IPS-18a (cell line): ENCODE data around the gene CLEC2L.
"Not testable (repeated sequence)": the region's sequence is repeated elsewhere in the genome, so short reads cannot be mapped to it uniquely, and the experiment has no call there.

Experiments
- H3K27ac ChIP-seq: one replicate; pipeline ENCODE4 v1.5.1; 2013; ENCODE audit warnings: low read length
- H3K27me3 ChIP-seq: one replicate; pipeline ENCODE4 v1.6.1; 2013; ENCODE audit warnings: mild to moderate bottlenecking, low read length; ENCODE audit not compliant: control insufficient read depth, insufficient read depth
- H3K36me3 ChIP-seq: one replicate; pipeline ENCODE4 v1.6.1; 2013; ENCODE audit warnings: low read depth, low read length; ENCODE audit not compliant: control insufficient read depth
- H3K4me1 ChIP-seq: one replicate; pipeline ENCODE4 v1.6.1; 2013; ENCODE audit warnings: low read depth, low read length; ENCODE audit not compliant: control insufficient read depth
- H3K4me3 ChIP-seq: one replicate; pipeline ENCODE4 v1.5.1; 2013; ENCODE audit warnings: low read length
- H3K9ac ChIP-seq: one replicate; pipeline ENCODE4 v1.6.1; 2013; ENCODE audit warnings: mild to moderate bottlenecking, low read length, moderate library complexity
- H3K9me3 ChIP-seq: one replicate; pipeline ENCODE4 v1.6.1; 2013; ENCODE audit warnings: low read depth, low read length; ENCODE audit not compliant: control insufficient read depth

CLEC2L gene

DNA sequence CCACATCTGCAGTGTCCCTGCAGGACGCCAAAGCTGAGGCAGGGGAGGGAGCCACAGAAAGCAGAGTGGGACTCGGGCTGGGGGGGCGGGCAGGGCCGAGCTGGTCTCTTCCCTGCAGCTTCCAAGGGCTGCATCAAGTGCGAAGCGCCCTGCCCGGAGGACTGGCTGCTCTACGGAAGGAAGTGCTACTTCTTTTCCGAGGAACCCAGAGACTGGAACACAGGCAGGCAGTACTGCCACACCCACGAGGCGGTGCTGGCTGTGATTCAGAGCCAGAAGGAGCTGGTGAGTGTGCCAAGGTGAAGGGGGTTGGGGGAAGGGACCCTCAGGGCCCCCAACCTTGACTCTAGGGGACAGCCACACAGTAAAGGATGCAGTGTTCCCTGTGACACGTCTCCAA lies 16.7 kb downstream of the CLEC2L start:
- Histone ChIP-seq H3K4me3 (no peak overlapping the region), H3K36me3 (no peaks in the 10 kb centered on the region), H3K9me3 (no peaks in the 10 kb centered on the region), H3K9ac (no peak overlapping the region), H3K4me1 (peaks cover 10% of the 10 kb centered on the region), H3K27ac (no peak overlapping the region), H3K27me3 (no peaks in the 10 kb centered on the region)

DNA sequence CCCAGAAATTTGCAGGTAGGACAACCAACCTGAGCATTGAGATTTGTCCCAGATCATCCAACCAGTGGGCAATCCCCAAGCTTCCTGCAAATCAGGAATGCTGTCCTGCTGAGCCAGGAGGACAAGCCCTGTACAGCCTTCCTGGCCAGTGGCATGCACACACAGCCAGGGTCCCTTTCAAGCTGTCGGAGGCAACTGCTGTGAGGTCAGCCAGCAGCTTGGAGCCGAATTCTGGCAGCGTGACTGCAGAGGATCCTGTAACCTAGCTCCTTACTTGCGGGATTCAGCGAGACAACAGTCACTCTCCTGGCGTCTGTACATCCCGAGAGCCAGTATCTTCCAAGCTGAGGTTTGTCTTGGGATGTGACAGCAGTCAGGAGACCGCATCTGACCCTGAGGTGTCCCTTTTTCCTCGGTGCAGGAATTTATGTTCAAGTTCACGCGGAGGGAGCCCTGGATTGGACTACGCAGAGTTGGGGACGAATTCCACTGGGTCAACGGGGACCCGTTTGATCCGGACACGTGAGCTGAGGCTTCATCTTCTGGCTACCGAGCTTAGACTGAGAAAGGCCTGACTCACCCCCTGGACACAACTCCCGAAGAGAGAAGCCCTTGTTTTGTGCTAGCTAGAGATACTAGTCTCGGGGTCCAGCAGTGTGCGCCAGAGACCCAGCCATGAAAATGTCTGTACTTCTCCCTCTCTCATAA lies 18.3 kb downstream of the CLEC2L start:
- H3K9ac ChIP-seq: no peak overlapping the region
- peaks cover 10% of the 10 kb centered on the region for H3K4me1 ChIP-seq
- H3K27ac ChIP-seq: no peak overlapping the region
- no peaks in the 10 kb centered on the region for H3K9me3 ChIP-seq
- no peak overlapping the region for H3K4me3 ChIP-seq
- H3K27me3 ChIP-seq: no peaks in the 10 kb centered on the region
- H3K36me3 ChIP-seq: no peaks in the 10 kb centered on the region

DNA sequence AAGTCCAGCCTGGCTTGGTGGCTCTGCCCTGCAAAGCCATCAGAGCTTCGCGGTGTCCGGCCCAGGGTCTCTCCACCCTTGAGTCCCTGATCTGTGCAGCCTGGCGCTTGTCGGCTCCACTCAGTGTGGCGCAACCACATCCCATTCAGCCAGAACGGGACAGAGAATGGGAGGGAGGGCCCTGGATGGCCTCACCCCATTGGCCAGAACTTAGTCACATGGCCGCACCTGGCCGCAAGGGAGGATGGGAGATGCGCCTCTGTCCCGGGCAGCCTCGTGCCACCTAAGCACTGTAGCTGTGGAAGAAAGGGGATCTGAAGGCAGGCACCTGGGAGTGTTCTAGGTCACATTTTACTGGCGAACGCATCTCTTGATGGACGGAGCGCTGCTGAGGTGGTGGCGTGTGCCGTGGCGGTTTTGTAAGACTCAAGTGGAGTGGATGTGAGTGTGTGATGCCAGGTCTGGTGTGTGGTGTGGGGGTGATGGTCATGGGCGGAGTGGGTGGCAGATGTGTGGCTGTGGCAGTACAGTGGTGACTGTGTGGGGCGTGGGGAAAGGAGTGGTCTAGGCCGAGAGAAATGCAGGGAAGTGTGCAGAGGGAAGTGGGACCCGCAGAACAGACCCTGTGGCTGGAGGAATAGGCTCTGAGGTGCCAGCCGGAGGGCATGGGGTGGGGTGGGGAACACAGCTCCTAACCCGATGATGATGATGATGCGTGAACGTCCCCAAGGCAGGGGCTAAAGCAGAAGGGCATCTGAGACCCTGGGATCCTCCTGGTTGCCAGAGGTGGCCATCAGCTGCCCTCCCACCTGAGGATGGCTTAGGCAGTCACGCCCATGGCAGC lies 19.0 kb downstream of the CLEC2L start:
- no peak overlapping the region for H3K9ac ChIP-seq
- H3K27me3 ChIP-seq: no peaks in the 10 kb centered on the region
- H3K4me3 ChIP-seq: no peak overlapping the region
- H3K4me1 ChIP-seq: peaks cover 10% of the 10 kb centered on the region
- H3K9me3 ChIP-seq: no peaks in the 10 kb centered on the region
- H3K27ac ChIP-seq: no peak overlapping the region
- H3K36me3 ChIP-seq: no peaks in the 10 kb centered on the region

DNA sequence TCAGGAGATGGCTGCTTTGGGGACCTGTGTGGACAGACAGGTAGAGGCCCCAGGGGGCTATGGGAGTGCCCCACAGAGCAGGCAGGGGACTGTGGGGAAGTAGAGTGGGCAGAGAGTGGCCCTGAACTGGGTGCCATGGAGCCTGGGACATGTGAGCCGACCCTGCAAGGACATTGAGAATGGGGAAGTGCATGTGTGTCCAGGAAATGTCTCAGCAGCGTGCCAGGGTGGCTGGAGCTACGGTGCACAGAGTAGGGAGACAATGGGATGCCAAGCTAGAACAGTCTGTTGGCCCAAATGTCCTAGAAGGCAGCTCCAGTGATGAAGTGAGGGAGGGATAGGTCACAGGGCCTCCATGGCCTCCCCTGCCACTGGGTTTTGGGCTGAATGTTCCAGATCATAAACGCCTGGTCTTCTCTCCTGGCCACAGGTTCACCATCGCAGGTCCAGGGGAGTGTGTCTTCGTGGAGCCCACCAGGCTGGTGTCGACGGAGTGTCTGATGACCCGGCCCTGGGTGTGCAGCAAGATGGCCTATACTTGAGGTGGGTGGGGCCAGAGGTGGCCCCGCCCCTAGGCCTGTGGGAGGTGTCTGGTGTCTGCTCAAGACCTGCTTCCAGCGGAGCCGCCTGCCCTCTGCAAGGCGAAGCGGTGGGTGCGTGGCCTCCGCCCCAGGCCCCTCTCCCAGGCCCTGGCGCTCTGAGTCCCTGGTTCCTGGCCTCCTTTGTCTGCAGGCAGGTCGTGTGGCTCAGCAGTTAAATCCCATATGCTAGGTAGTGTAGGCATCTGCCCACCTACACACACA lies 20.5 kb downstream of the CLEC2L start:
- no peaks in the 10 kb centered on the region for H3K27me3 ChIP-seq
- H3K27ac ChIP-seq: no peak overlapping the region
- peaks cover 10% of the 10 kb centered on the region for H3K4me1 ChIP-seq
- H3K9me3 ChIP-seq: no peaks in the 10 kb centered on the region
- H3K36me3 ChIP-seq: no peaks in the 10 kb centered on the region
- no peak overlapping the region for H3K4me3 ChIP-seq
- H3K9ac ChIP-seq: no peak overlapping the region

DNA sequence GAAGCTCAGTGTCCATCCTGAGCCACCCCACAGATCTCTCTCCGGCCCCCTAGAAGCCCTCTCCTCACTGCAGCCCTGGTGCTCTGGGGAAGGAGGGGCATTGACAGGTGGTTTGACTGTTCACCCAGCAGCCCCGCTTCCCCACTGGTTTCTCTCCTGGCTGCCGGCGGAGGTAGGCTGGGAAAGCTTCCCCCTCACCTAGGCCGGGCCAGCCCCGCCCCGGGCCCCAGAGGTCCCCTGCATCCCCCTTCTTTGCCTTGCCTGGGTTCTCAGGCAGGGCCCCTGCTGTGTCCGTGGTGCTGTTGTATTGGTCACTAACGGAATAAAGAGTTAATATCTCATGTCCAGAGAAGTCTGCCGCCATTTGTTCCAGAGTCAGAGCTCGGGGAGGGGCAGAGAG lies 21.2 kb downstream of the CLEC2L start:
- Histone ChIP-seq H3K27me3 (no peaks in the 10 kb centered on the region), H3K36me3 (no peaks in the 10 kb centered on the region), H3K4me1 (peaks cover 10% of the 10 kb centered on the region), H3K9me3 (no peaks in the 10 kb centered on the region), H3K9ac (no peak overlapping the region), H3K4me3 (no peak overlapping the region), H3K27ac (no peak overlapping the region)

DNA sequence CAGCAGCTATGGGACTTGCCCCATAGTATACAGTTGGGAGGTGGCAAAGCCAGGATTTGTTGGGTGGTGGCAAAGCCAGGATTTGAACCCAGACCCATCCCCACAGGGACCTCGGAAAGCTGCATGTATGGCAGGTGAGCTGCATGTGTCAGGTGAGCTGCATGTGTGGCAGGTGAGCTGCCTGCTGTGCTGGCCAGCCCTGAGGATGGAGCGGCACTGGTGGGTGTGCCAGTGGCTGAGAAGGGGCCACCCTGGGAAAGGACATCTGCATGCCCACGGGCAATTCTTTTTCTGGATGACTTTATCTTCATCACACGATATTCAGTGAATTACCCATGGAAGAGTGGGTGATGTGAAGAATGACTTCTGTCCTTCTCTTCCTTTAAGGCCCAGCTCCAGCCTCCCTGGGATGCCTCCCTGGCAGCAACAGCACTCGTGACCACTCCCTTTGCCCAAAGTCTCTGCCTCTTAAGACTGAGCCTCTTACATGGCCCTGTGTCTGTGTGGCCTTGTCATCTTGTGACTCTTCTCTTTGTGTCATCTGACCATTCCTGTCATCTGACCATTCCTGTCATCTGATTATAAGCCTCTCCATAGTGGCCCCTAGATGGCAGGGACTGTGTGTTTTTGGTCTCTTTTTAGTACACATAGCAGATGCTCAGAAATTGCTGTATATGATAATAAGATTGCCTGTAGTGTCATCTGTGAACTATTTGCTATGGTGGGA lies 25.0 kb downstream of the CLEC2L start:
- H3K27me3 ChIP-seq: no peaks in the 10 kb centered on the region
- no peak overlapping the region for H3K9ac ChIP-seq
- no peak overlapping the region for H3K4me3 ChIP-seq

DNA sequence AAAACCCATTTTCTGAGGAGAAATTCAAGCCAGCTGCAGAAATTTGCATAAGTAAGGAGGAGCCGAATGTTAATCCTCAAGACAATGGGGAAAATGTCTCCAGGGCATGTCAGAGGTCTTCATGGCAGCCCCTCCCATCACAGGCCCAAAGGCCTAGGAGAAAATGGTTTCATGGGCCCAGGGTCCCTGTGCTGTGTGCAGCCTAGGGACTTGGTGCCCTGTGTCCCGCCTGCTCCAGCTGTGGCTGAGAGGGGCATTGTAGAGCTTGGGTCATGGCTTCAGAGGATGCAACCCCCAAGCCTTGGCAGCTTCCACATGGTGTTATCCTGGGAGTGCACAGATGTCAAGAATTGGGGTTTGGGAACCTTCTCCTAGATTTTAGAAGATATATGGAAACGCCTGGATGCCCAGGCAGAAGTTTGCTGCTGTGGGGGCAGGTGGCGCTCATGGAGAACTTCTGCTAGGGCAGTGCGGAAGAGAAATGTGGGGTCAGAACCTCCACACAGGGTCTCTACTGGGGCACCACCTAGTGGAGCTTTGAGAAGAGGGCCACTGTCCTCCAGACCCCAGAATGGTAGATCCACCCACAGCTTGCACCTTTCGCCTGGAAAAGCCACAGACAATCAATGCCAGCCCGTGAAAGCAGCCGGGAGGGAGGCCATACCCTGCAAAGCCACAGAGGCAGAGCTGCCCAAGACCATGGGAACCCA lies 30.7 kb downstream of the CLEC2L start:
- not testable (repeated sequence) for H3K9ac ChIP-seq, H3K27me3 ChIP-seq, H3K36me3 ChIP-seq, H3K4me1 ChIP-seq, H3K4me3 ChIP-seq, H3K27ac ChIP-seq, H3K9me3 ChIP-seq

More for the DNA sequence above, 25.0 kb downstream of the CLEC2L start:
- H3K27ac ChIP-seq: no peak overlapping the region
- H3K9me3 ChIP-seq: no peaks in the 10 kb centered on the region
- H3K4me1 ChIP-seq: no peaks in the 10 kb centered on the region
- no peaks in the 10 kb centered on the region for H3K36me3 ChIP-seq

DNA sequence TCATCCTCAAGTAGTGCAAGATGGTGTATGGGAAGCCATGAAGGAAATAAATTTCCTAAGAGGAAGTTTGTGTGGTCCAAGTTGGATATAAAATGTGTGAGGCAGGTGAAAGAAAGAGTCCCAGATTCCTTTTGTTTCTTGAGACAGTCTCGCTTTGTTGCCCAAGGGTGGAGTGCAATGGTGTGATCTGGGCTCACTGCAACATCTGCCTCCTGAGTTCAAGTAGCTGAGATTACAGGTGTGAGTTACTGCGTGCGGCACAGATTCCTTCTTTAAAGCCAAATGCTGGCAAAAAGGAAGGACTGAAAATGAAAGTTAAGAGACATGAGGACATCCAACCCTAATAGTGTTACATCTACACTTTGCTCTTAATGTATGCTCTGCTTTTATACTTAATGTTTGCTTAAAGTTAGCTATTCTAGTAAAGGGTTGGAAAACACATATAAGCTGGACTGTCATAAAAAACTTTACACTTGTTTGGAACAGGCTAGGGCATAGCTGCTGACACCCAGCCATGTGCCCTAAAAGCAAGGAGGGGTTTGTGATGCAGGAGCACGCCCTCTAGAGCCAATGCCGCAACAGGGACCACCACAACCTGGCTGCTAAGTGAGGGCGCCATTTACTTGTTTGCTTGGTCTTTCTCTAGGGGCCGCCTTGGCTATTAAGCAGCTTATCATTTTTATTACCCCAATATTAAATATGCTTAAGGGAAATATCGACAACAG lies 34.5 kb downstream of the CLEC2L start:
- H3K9ac ChIP-seq: no peak overlapping the region
- H3K27ac ChIP-seq: no peak overlapping the region
- H3K27me3 ChIP-seq: no peaks in the 10 kb centered on the region
- H3K36me3 ChIP-seq: no peaks in the 10 kb centered on the region
- H3K4me1 ChIP-seq: peaks cover 6% of the 10 kb centered on the region
- H3K4me3 ChIP-seq: no peak overlapping the region
- no peaks in the 10 kb centered on the region for H3K9me3 ChIP-seq

DNA sequence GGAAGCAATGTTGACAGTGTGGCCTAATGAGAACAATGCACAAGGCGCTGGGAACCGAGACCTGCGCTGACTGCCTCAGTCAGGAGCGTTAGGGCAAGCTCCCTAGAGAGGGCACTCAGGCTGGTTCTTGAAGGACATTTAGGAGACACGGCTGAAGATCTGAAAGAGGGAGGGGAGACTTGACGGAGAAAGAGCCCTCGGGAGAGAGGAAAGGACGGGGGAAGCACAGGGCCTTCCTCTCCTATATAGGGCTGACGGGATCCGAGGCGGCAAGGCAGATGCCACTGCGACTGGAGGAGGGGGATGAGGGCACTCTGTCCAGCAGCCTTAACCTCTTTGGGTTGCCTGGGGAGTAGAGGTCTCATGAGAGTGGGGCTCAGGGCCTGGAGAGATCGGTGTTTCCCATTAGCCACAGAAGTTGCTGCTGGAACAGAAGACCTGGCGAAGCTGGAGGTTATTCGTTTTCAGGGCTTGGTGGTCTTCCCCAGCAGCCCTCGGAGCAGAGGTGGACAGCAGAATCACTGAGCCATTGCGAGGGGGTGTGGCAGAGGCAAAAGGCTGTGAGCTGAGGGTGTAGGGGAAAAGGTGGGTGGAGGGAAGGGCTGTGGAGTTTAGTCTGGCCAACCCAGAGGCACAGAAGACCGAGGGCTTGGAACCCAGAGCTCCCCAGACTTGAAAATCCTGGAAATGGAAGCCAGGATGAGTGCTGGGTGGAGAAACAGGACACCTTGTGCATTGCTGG lies 36.0 kb downstream of the CLEC2L start:
- H3K9ac ChIP-seq: no peak overlapping the region
- no peaks in the 10 kb centered on the region for H3K4me1 ChIP-seq
- H3K4me3 ChIP-seq: no peak overlapping the region
- no peak overlapping the region for H3K27ac ChIP-seq
- no peaks in the 10 kb centered on the region for H3K36me3 ChIP-seq
- no peaks in the 10 kb centered on the region for H3K27me3 ChIP-seq
- no peaks in the 10 kb centered on the region for H3K9me3 ChIP-seq

DNA sequence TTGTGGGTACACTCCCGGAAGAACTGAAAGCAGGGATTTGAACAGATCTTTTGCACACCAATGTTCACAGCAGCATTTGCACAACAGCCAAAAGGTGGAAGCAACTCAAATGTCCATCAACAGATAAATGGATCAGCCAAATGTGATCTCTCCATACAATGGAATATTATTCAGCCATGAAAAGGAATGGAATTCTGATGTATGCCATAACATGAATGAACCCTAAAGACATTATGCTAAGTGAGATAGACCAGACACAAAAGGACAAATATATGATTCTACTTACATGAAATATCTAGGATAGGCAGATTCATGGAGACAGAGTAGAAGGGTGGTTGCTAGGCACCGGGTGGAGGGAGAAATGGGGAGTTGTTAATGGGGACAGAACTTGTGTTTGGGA lies 36.7 kb downstream of the CLEC2L start:
- no peaks in the 10 kb centered on the region for H3K9me3 ChIP-seq
- no peak overlapping the region for H3K4me3 ChIP-seq
- H3K4me1 ChIP-seq: no peaks in the 10 kb centered on the region
- no peaks in the 10 kb centered on the region for H3K36me3 ChIP-seq
- H3K27ac ChIP-seq: no peak overlapping the region
- H3K9ac ChIP-seq: no peak overlapping the region
- H3K27me3 ChIP-seq: no peaks in the 10 kb centered on the region
